ENCODE data around the gene OPCML.

Gene OPCML

DNA sequence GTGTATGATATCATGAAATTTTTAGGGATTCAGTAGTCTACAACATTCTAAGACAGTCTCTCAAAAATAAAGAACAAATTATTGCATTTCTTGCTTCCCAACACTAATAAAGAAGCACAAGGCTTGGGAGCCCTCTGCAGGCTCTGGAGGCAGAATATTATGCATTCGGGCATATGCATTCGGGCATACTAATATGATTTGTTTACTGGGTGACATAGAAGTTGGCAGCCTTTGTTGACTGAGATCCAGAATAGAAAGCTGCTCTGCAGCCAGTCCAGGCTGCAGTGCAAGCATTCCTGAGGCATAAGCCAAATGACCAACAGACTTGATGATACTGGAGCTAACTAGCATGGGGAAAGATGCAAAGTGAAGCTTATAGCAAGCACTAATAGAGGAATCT, 945.5 kb downstream of the OPCML start:
- DNase-seq: no peak

DNA sequence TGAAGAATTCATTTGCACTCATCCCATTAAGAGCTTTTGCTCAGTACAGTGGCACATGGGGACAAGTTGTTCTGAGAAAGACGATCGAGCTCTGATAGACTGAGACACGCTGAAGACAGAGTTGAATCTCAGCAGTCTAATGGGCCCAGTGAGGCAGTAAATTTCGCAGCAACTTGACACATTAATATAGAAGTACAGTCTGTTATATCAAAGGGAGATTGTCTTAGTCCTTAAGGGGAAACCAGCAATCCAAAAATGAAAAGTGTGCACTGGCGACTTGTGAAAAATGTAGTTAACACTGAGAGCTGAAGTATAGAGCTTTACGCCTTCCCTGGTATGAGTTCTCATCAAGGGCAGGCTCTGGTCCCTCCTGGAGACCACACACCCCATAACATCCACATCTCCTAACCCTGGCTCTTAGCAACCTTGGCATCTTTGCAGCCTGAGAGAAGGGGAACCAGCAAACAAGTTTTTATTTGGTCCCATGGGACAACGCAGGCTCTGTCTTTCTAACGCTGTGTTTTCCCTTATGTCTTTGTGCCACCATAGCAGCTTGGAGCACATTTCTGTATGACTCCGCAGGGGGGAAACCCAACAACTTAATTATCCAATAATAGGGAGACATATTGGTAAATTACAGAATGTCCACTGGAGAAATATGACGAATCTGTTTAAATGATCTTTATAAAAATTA, 952.5 kb downstream of the OPCML start:
- DNase-seq: no peak

GRCh38 chr11:132579136-132579535, 953.2 kb downstream of the OPCML start:
- no peak for DNase-seq

DNA sequence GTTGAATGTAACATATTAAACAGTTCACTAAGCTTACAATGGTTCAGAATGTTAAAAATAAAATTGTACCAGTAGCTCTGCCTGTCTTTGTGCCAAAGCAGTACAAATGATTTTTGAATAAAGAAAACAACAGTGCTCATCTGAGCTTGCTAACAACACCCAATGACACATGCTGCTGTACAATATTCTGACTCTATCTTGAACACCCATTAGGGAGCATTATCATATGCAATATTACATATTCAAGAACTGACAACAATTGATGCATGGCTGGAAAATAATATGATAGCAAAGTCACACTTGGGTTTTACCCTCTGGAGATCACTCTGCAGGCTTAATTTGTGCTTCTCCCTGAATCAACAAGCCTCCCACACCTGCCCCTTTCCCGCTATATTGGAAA, 953.7 kb downstream of the OPCML start:
- DNase-seq: no peak

DNA sequence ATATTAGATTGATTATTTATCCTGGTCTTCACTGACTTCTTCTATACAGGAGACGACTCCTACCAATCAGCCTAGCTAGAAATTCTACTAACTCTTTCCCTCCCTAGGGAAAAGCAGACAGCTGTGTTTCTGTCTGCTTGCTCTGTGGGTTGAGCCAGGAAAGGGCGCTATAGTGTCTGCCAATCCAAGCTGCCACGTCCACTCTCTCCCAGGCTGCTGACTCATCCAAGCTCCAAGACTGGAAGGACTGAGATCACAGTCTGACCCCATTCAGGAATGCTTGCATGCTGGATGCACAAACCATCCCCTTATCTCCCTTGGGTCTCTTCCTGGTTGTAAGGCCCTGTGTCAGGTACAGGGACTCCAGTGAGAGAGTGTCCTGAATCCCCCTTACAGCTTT, 955.6 kb downstream of the OPCML start:
- DNase-seq: no peak

- no peak for DNase-seq
Observed at GRCh38 chr11:132564091-132564885, 968.0 kb downstream of the OPCML start.

GRCh38 chr11:132563050-132563449, 969.3 kb downstream of the OPCML start:
- no peak for DNase-seq

DNA sequence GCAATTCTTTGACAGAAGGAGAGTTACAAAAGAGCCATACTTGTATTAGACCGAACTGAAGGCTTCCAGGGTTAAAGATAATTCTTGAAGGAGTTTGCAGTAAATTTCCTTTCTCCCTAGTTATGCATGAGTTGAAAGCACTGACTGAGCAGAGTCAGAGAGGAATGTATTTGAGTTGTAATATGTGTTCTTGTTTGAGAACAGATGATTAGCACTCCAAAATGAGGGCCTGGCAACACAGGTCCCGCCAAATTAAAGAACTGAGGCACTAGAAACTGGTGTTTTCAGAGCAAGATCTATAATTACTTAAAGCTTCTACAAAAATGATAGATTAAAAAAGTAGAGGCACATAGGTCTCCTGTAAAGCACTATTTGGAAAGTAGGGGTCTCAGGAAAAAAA, 970.4 kb downstream of the OPCML start:
- DNase-seq: no peak

DNA sequence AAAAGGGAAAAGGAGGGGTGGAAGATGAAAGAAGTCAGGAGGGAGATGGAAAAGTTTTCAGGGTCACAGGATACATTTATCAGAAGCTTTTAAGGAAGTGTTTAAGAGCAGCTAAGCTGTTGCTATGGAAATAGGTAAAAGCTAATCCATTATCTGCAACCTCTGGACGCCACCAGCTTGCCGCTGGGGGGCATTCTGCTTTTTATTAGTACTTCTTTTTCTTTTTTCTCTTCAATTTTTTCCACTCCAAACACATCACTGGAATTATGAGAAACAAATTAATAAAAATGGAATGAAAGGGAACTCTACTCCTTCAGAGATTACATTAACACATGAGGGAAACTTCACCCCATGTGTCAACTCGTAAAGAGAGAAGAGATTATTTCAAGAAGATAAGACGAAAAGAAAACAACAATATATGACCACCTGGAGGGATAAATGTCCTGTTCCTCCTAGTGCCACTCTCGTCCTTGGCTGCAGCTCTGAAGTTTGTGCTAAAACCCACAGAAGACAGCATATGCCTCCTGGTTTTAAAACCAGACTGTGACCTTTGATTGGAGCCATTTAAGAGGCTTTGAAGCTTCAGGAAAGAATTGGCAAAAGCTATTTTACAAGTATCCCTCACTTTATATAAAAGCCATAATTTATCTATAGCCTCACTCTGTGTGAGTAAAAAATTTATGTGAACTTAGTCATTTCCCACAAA, 972.8 kb downstream of the OPCML start:
- DNase-seq: no peak

DNA sequence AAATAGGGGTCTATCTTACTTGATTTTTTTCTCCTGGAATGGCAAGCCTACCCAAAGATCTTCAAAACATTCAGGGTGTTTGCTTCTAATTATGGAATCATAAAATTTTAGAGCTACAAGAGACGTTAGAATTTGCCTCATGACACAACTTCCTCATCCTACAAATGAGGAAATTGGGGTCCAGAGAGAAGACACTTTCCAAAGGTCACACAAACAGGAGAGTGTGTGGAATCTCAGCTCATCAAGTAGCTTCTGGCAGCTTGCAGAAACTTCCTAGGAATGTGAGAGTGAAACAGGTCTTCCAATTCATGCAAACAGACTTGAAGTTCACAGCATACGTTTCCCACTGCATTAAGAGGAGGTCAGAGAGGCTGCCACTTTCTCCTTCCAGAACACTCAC, 976.0 kb downstream of the OPCML start:
- no peak for DNase-seq

DNA sequence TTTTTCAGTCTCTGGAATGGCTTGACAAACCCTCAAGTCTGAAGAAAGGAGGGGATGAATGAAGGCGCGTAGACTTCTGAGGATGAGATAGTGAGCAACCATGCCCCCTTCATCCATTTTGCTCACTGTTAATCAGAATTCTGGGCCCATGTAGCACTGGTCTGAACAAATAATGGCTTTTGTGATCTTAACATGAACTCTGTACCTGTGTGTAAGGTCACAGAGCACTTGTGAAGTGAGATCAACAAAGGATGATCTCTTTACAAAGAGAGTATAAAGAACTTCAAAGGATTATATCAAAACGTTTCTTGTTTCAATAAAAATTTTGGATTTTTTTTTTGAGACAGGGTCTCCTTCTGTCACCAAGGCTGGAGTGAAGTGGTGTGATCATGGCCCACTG, 976.7 kb downstream of the OPCML start:
- no peak for DNase-seq

- no peak for DNase-seq
Observed at GRCh38 chr11:132551016-132551415, 981.3 kb downstream of the OPCML start.

DNA sequence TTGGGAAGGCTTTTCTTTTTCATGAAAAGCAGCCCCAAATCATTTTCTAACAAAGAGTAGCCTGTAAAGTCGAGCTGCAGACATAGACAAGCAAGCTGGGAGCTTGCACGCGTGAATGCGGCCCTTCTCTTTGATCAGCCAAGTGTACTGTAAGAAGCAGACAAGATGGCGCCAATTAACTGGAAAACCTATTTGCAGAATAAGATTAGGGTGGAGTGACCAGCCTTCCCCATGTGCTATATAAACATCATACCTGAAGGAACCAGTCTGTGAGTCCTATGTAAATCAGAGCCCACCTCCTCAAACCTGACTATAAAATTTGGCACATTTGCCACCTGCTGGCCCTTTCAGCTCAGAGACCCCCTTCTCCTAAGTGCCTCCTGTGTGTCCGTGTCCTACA, 982.7 kb downstream of the OPCML start:
- no peak for DNase-seq

DNA sequence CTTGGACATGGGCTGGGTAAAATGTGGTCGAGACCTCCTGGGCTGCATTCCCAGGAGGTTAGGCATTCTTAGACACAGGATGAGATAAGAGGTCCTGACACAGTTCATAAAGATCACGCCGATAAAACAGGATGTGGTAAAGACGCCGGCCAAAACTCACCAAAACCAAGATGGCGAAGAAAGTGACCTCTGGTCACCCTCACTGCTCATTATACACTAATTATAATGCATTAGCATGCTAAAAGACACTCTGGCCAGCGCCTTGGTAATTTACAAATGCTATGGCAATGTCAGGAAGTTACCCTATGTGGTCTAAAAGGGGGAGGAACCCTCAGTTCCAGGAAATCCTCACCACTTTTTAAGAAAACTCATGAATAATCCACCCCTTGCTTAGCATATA, 983.3 kb downstream of the OPCML start:
- DNase-seq: no peak

GRCh38 chr11:132544007-132544406, 988.3 kb downstream of the OPCML start:
- DNase-seq: no peak

DNA sequence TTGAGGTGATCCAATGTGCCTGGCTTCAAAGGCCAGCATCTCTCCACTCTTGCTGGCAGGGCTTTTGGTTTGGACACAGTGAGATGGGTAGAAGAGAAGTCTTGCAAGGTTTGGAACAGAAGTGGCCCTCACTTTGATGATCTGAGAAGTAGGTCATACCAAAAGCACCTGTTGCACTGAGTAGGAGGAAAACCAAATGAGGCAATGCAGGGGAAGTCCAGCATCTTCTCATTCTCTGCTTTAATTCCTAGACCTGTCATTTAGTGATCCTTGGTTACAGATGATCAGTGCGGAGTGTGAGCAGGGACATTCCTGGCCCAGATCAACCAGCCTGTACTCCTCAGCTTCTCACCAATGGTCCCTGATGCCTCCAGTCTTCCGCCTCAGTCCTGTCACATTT, 990.5 kb downstream of the OPCML start:
- no peak for DNase-seq

DNA sequence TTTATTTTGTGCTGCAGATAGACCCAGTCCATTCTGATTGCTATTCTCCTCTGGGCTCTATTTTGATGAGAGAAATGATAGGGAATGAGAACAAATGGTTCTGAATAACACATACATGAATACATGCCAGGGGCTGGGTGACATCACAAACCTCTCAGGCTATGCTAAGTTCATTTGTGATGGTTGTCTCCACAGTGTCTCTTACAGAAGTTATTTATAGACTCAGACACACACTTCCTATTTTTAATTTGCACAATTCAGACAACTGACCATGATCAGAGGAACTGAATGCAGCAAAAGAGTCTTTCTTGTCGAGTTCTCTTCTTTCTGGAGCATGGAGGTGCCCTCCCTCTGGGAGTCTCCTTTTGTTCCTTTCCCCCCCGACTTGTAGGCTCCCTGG, 991.7 kb downstream of the OPCML start:
- no peak for DNase-seq

DNA sequence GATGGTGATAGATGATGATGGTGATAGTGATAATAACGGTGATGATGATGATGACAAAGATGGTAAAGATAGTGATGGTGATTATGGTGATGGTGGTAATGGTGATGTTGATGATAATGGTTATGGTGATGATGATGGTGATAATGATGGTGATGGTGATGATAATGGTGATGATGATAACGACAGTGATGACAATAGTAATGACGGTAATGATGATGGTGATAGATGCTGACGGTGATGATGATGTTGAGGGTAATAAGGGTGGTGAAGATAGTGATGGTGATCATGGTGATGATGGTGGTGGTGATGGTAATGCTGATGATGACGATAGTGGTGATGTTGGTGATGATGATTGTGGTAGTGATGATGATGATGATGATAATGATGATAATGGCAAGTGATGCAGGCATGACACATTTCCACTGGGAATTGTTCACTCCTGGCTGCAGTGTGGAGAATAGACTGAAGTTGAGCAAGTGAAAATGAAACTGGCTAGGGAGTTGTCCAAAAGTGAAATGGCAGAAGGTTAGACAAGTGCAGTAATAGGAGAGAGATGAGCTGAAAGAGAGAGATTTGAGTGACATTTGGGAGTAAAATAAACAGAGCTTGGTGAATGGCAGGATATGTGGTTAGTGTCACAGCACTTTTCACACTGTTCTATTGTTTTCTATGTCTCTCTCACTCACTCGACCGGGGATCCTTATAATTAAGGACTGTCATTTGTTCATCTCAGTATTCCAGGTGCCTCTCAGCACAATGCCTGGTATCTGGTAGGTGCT, 992.5 kb downstream of the OPCML start:
- no peak for DNase-seq

DNA sequence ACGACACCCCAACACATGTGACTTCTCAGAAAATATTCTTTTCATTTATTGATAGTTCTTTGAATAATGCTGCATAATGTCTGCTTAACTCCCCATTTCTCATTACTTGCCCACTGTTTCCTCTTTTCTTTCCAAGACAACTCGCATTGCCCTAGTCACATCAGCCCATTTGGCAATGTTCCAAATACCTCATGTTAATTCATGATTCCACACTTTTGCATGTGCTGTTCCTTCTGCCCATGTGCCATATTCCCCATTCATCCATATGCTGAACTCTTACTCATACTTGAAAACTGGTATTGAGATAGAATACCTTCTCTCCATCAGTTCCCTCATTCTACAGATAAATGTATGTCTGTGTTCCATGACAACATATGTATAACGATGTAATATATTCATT, 993.7 kb downstream of the OPCML start:
- DNase-seq: no peak

GRCh38 chr11:132535830-132536229, 996.5 kb downstream of the OPCML start:
- DNase-seq: no peak

GRCh38 chr11:132531921-132532320, 1000.4 kb downstream of the OPCML start:
- DNase-seq: no peak

DNA sequence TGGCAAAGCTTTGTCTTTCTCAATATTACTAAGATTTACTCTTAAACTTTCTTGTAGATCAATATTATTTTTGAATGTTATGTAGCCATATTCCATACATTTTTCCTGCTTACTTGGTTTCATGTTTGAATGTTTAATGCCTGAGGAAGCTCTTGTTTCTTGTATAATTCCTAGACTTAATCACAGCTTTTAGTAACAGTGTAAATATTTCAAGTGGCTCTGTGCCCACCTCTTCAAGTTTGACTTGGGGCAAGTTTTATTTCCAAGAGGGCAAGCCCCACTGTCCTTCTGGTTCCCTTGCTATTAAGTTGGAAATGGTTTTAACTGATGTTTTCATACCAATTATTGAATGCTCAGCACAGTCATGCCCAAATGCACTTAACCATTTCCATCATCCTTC, 1004.1 kb downstream of the OPCML start:
- no peak for DNase-seq

- DNase-seq: no peak
Observed at GRCh38 chr11:132523929-132524328, 1008.4 kb downstream of the OPCML start.
